ENCODE measurements around the gene TNS2. TPM values are rescaled to one million over a fixed set of nuclear protein-coding genes. Genes with fewer than 3 reads are reported as not detected.

The TNS2 gene
- total RNA-seq, 4 donors from 2014 or later = 29.2 to 274 (median 154) TPM

DNA sequence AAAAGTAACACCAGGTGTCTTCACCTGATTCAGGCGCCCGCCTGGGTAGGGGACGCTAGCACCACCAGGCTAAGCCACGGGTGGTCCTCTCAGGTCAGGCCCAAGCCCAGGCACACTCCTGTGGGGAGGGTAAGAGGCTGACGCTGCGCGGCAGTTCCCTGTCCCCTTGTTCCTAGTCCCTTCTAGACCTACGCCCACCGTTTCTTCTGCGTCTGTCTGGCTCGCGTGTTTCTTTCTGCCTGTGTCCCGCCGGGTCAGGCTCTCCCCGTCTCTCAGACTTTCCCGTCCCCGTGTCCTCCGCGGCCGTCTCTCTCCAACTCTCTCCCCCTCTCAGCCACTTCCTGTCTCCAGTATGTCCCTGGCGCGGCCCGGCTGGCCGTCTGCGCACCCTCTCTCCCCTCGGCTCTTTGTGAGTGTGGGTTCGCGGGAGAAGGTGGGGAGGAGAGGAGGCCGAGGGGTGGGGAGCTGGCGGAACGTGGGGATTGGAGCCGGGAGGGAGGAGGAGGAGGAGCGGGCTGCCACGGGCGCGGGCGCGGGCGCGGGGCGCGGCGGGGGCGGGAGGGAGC lies 3.1 kb upstream of the TNS2 start:
- H3K9me3 ChIP-seq = no peaks in the 10 kb centered on the region

GRCh38 chr12:53047221-53048032 lies 2.4 kb upstream of the TNS2 start:
- peak overlapping the region; percentile 79 to 94 (median 92) for H3K27ac ChIP-seq
- no peaks in the 10 kb centered on the region for H3K36me3 ChIP-seq
- TF ChIP-seq, protein P1, sequence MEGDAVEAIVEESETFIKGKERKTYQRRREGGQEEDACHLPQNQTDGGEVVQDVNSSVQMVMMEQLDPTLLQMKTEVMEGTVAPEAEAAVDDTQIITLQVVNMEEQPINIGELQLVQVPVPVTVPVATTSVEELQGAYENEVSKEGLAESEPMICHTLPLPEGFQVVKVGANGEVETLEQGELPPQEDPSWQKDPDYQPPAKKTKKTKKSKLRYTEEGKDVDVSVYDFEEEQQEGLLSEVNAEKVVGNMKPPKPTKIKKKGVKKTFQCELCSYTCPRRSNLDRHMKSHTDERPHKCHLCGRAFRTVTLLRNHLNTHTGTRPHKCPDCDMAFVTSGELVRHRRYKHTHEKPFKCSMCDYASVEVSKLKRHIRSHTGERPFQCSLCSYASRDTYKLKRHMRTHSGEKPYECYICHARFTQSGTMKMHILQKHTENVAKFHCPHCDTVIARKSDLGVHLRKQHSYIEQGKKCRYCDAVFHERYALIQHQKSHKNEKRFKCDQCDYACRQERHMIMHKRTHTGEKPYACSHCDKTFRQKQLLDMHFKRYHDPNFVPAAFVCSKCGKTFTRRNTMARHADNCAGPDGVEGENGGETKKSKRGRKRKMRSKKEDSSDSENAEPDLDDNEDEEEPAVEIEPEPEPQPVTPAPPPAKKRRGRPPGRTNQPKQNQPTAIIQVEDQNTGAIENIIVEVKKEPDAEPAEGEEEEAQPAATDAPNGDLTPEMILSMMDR (IDR thresholded peaks at IDR 0.05) = peak in 3 of 6 experiments; percentile 27 to 56 (median 30)
- TF ChIP-seq POLR2A (IDR thresholded peaks at IDR 0.05) = peak; percentile 27 to 47
- H3K9me3 ChIP-seq = no peaks in the 10 kb centered on the region
- DNase-seq = peak; percentile 73 to 89 (median 87)
- no peaks in the 10 kb centered on the region for H3K27me3 ChIP-seq
- peak overlapping the region; percentile 64 to 71 (median 66) for H3K4me3 ChIP-seq
- H3K4me1 ChIP-seq = peaks cover 3 to 60% (median 11%) of the 10 kb centered on the region in 4 donors

More for the DNA sequence above, 3.1 kb upstream of the TNS2 start:
- DNase-seq = peak in 2 of 3 donors; percentile 67 to 90
- no peaks in the 10 kb centered on the region for H3K27me3 ChIP-seq
- H3K27ac ChIP-seq = peak overlapping the region; percentile 79 to 95 (median 94)
- TF ChIP-seq POLR2A (IDR thresholded peaks at IDR 0.05) = peak; percentile 71 to 89
- TF ChIP-seq, protein P1 (IDR thresholded peaks at IDR 0.05) = no peak
- no peaks in the 10 kb centered on the region for H3K36me3 ChIP-seq
- peaks cover 3 to 53% (median 11%) of the 10 kb centered on the region in 4 donors for H3K4me1 ChIP-seq
- peak overlapping the region; percentile 64 to 71 (median 66) for H3K4me3 ChIP-seq

DNA sequence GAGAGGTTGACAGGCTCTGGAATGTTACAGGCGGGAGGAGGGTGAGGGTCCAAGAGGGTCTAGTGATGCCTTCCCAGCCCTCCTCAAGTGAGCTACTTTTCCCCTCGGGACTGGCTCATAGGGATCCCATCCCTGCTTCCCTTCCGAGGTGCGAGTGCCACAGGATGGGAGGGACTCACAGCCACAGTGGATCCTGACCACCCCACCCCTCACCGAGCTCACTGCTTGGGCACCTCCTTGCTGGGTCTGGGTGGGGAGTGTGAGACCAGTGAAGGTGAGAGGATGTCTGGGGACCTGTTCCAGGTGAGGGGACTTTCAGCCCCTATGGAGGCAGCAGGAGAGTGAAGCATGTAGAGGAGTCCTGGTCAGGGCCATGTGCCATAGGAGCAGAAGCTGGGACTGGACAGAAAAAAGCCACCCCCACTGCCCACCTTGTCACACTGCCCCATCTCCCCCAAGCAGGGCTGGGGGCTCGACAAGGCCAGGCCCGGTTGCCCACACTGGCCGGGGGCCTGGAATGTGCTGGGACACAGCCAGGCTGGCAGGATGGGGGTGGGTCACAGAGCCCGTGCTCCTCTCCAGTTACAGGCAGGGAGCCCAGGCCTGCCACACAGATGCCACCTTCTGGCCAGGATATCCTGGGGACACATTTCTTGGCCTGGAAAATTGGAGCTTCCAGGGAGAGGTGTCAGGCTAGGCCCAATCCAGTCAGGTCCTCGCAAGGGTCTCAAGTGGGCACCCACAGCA lies 1.7 kb upstream of the TNS2 start:
- H3K27me3 ChIP-seq = no peaks in the 10 kb centered on the region
- peaks cover 8 to 68% (median 13%) of the 10 kb centered on the region in 4 donors for H3K4me1 ChIP-seq

DNA sequence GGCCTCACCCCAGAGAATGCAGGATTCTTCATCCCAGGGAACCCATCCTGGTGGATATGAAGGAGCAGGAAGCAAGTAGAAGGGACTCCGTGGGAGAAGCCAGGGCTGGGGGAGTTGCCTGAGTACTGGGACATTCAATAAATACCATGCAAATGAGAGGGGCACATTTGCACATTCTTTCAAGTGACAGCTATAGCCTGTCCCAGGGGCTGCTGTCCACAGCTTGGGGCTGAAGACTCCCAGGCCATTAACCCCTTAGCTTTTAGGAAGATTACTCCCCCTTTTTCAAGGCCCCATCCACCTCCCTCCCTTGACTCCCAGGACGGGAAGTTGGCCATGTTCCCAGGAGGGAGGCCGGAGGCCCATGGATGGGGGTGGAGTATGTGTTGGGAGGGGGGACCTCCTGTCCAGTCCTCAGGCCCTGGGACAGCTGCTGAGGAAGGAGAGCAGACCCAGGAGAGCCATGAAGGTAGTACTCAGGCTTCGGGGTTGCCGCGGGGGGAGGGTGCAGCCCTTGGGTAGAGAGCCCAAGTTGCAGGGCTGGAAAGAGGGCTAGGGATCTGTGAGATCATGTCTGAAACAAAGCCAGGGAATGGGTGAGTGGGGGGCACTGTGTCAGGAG lies 974 bp upstream of the TNS2 start:
- peak overlapping the region; percentile 30 to 65 (median 52) for H3K4me3 ChIP-seq
- peak in 2 of 3 donors; percentile 64 to 66 for DNase-seq
- peaks cover 8 to 70% (median 17%) of the 10 kb centered on the region in 4 donors for H3K4me1 ChIP-seq
- no peaks in the 10 kb centered on the region for H3K36me3 ChIP-seq
- no peak for TF ChIP-seq POLR2A (IDR thresholded peaks at IDR 0.05)
- H3K27ac ChIP-seq = peak overlapping the region; percentile 77 to 94 (median 92)
- no peaks in the 10 kb centered on the region for H3K27me3 ChIP-seq
- H3K9me3 ChIP-seq = no peaks in the 10 kb centered on the region

More for the DNA sequence above, 1.7 kb upstream of the TNS2 start:
- Histone ChIP-seq H3K27ac (peak overlapping the region; percentile 77 to 94 (median 92)), H3K9me3 (no peaks in the 10 kb centered on the region), H3K4me3 (peak overlapping the region; percentile 42 to 66 (median 62)), H3K36me3 (no peaks in the 10 kb centered on the region)
- no peak for TF ChIP-seq POLR2A (IDR thresholded peaks at IDR 0.05)
- TF ChIP-seq, protein P1 (IDR thresholded peaks at IDR 0.05) = peak in 3 of 6 experiments; percentile 21 to 41 (median 39)
- peak in 2 of 3 donors; percentile 62 to 73 for DNase-seq

GRCh38 chr12:53050426-53051057 lies 677 bp downstream of the TNS2 start:
- peak overlapping the region; percentile 77 to 94 (median 92) for H3K27ac ChIP-seq
- DNase-seq = no peak
- H3K27me3 ChIP-seq = no peaks in the 10 kb centered on the region
- peak overlapping the region; percentile 30 to 65 (median 52) for H3K4me3 ChIP-seq
- peaks cover 8 to 57% (median 18%) of the 10 kb centered on the region in 4 donors for H3K4me1 ChIP-seq
- H3K9me3 ChIP-seq = no peaks in the 10 kb centered on the region
- TF ChIP-seq POLR2A (IDR thresholded peaks at IDR 0.05) = no peak
- TF ChIP-seq, protein P1 (IDR thresholded peaks at IDR 0.05) = no peak
- no peaks in the 10 kb centered on the region for H3K36me3 ChIP-seq

All from Peyer's patch (tissue), 4 donors.